ENCODE data around the gene CLIC6.

The CLIC6 gene

GRCh38 chr21:34670220-34670961 is 1.6 kb downstream of the CLIC6 start:
- DNase-seq (ENCODE audit: low read depth), result peak; percentile 10
- peak overlapping the region; percentile 23 for H3K4me3 ChIP-seq (ENCODE audit: control insufficient read depth, low read depth, low read length)
- no peak for TF ChIP-seq CTCF (conservative IDR thresholded peaks at IDR 0.05; ENCODE audit: control insufficient read depth, insufficient read depth, low read depth, low read length)

- DNase-seq (ENCODE audit: low read depth), result no peak
These were observed 2.2 kb downstream of the CLIC6 start for GRCh38 chr21:34670962-34671348.

GRCh38 chr21:34671462-34671861 is 2.7 kb downstream of the CLIC6 start:
- no peak for TF ChIP-seq CTCF (conservative IDR thresholded peaks at IDR 0.05; ENCODE audit: control insufficient read depth, insufficient read depth, low read depth, low read length)
- no peak overlapping the region for H3K4me3 ChIP-seq (ENCODE audit: control insufficient read depth, low read depth, low read length)
- no peak for DNase-seq (ENCODE audit: low read depth)

More at GRCh38 chr21:34670962-34671348, 2.2 kb downstream of the CLIC6 start:
- no peak overlapping the region for H3K4me3 ChIP-seq (ENCODE audit: control insufficient read depth, low read depth, low read length)
- no peak for TF ChIP-seq CTCF (conservative IDR thresholded peaks at IDR 0.05; ENCODE audit: control insufficient read depth, insufficient read depth, low read depth, low read length)

GRCh38 chr21:34671891-34672290 is 3.1 kb downstream of the CLIC6 start:
- TF ChIP-seq CTCF (conservative IDR thresholded peaks at IDR 0.05; ENCODE audit: control insufficient read depth, insufficient read depth, low read depth, low read length), result no peak

GRCh38 chr21:34673006-34673405 is 4.2 kb downstream of the CLIC6 start:
- H3K4me3 ChIP-seq (ENCODE audit: control insufficient read depth, low read depth, low read length), result no peak overlapping the region
- DNase-seq (ENCODE audit: low read depth), result peak; percentile 13
- no peak for TF ChIP-seq CTCF (conservative IDR thresholded peaks at IDR 0.05; ENCODE audit: control insufficient read depth, insufficient read depth, low read depth, low read length)

More at GRCh38 chr21:34671891-34672290, 3.1 kb downstream of the CLIC6 start:
- DNase-seq (ENCODE audit: low read depth), result no peak
- H3K4me3 ChIP-seq (ENCODE audit: control insufficient read depth, low read depth, low read length), result no peak overlapping the region

- DNase-seq (ENCODE audit: low read depth), result no peak
- no peak overlapping the region for H3K4me3 ChIP-seq (ENCODE audit: control insufficient read depth, low read depth, low read length)
- TF ChIP-seq CTCF (conservative IDR thresholded peaks at IDR 0.05; ENCODE audit: control insufficient read depth, insufficient read depth, low read depth, low read length), result no peak
These were observed 5.7 kb downstream of the CLIC6 start for GRCh38 chr21:34674468-34674867.
